Mucosa of rectum (tissue), 2 donors: ENCODE data around the gene FOXK1.
"Not testable (repeated sequence)": the region's sequence is repeated elsewhere in the genome, so short reads cannot be mapped to it uniquely, and the experiment has no call there.

Experiments
- H3K27ac ChIP-seq, 2 donors: one replicate each; pipeline ENCODE4 v1.7.0; 2013; ENCODE audit warnings: inconsistent platforms in 2 of 2, low read depth in 2 of 2, low read length in 2 of 2
- H3K27me3 ChIP-seq, 2 donors: one replicate each; pipeline ENCODE4 v1.7.0; 2013; ENCODE audit warnings: low read length in 2 of 2; ENCODE audit not compliant: control insufficient read depth in 2 of 2, insufficient read depth in 2 of 2
- H3K36me3 ChIP-seq, 2 donors: one replicate each; pipeline ENCODE4 v1.7.0; 2013; ENCODE audit warnings: low read length in 2 of 2; ENCODE audit not compliant: control insufficient read depth in 2 of 2, insufficient read depth in 2 of 2
- H3K4me1 ChIP-seq, 2 donors: one replicate each; pipeline ENCODE4 v1.7.0; 2013; ENCODE audit warnings: low read length in 2 of 2, mild to moderate bottlenecking in 1 of 2; ENCODE audit not compliant: control insufficient read depth in 2 of 2, insufficient read depth in 2 of 2
- H3K4me3 ChIP-seq, 2 donors: one replicate each; pipeline ENCODE4 v1.7.0; 2013; ENCODE audit warnings: low read length in 2 of 2
- H3K9ac ChIP-seq, 2 donors: one replicate each; pipeline ENCODE4 v1.7.0; 2013; ENCODE audit warnings: low read length in 2 of 2, low read depth in 1 of 2, mild to moderate bottlenecking in 1 of 2
- H3K9me3 ChIP-seq, 2 donors: one replicate each; pipeline ENCODE4 v1.7.0; 2013; ENCODE audit warnings: low read length in 2 of 2; ENCODE audit not compliant: control insufficient read depth in 2 of 2
- donor health status: healthy.
- donor health status: Normal muscosa, but diverticular disease.

FOXK1 gene

GRCh38 chr7:4794591-4795350 lies 112.7 kb downstream of the FOXK1 start:
- H3K27ac ChIP-seq = no peak overlapping the region

GRCh38 chr7:4796453-4796852 lies 114.4 kb downstream of the FOXK1 start:
- Histone ChIP-seq H3K27me3 (no peaks in the 10 kb centered on the region), H3K9ac (no peak overlapping the region), H3K36me3 (peaks cover under 1 to 3% of the 10 kb centered on the region in 2 donors), H3K27ac (no peak overlapping the region), H3K4me1 (peaks cover 3 to 5% of the 10 kb centered on the region in 2 donors), H3K4me3 (no peak overlapping the region), H3K9me3 (no peaks in the 10 kb centered on the region)

More at GRCh38 chr7:4794591-4795350, 112.7 kb downstream of the FOXK1 start:
- Histone ChIP-seq H3K9ac (no peak overlapping the region), H3K4me3 (no peak overlapping the region), H3K27me3 (no peaks in the 10 kb centered on the region), H3K36me3 (peaks cover 8 to 11% of the 10 kb centered on the region in 2 donors), H3K9me3 (no peaks in the 10 kb centered on the region), H3K4me1 (peaks cover 3 to 5% of the 10 kb centered on the region in 2 donors)

- Histone ChIP-seq H3K36me3 (no peaks in the 10 kb centered on the region), H3K4me1 (no peaks in the 10 kb centered on the region), H3K9me3 (no peaks in the 10 kb centered on the region), H3K9ac (no peak overlapping the region), H3K27ac (no peak overlapping the region), H3K27me3 (no peaks in the 10 kb centered on the region), H3K4me3 (no peak overlapping the region)
Measured at GRCh38 chr7:4797858-4798705, 116.0 kb downstream of the FOXK1 start.

- Histone ChIP-seq H3K27me3 (no peaks in the 10 kb centered on the region), H3K9me3 (no peaks in the 10 kb centered on the region), H3K4me1 (no peaks in the 10 kb centered on the region), H3K9ac (no peak overlapping the region), H3K27ac (no peak overlapping the region), H3K36me3 (no peaks in the 10 kb centered on the region), H3K4me3 (no peak overlapping the region)
Measured at GRCh38 chr7:4798706-4799235, 116.7 kb downstream of the FOXK1 start.

- no peak overlapping the region for H3K9ac ChIP-seq
- no peaks in the 10 kb centered on the region for H3K9me3 ChIP-seq
Measured at GRCh38 chr7:4799508-4800268, 117.6 kb downstream of the FOXK1 start.

GRCh38 chr7:4800487-4800886 lies 118.4 kb downstream of the FOXK1 start:
- H3K27ac ChIP-seq = no peak overlapping the region
- no peaks in the 10 kb centered on the region for H3K27me3 ChIP-seq
- no peaks in the 10 kb centered on the region for H3K36me3 ChIP-seq
- no peaks in the 10 kb centered on the region for H3K9me3 ChIP-seq
- H3K9ac ChIP-seq = no peak overlapping the region
- H3K4me3 ChIP-seq = no peak overlapping the region
- no peaks in the 10 kb centered on the region for H3K4me1 ChIP-seq

More at GRCh38 chr7:4799508-4800268, 117.6 kb downstream of the FOXK1 start:
- Histone ChIP-seq H3K27ac (no peak overlapping the region), H3K36me3 (no peaks in the 10 kb centered on the region), H3K27me3 (no peaks in the 10 kb centered on the region), H3K4me1 (no peaks in the 10 kb centered on the region), H3K4me3 (no peak overlapping the region)

- H3K36me3 ChIP-seq = no peaks in the 10 kb centered on the region
- H3K9me3 ChIP-seq = no peaks in the 10 kb centered on the region
- H3K27me3 ChIP-seq = no peaks in the 10 kb centered on the region
- H3K4me3 ChIP-seq = no peak overlapping the region
- H3K9ac ChIP-seq = no peak overlapping the region
- H3K4me1 ChIP-seq = no peaks in the 10 kb centered on the region
- H3K27ac ChIP-seq = no peak overlapping the region
Measured at GRCh38 chr7:4800926-4801838, 119.1 kb downstream of the FOXK1 start.

- H3K4me3 ChIP-seq = no peak overlapping the region
- H3K9ac ChIP-seq = no peak overlapping the region
- H3K27me3 ChIP-seq = no peaks in the 10 kb centered on the region
- H3K36me3 ChIP-seq = no peaks in the 10 kb centered on the region
- H3K9me3 ChIP-seq = no peaks in the 10 kb centered on the region
- H3K27ac ChIP-seq = no peak overlapping the region
- H3K4me1 ChIP-seq = no peaks in the 10 kb centered on the region
Measured at GRCh38 chr7:4801839-4802231, 119.7 kb downstream of the FOXK1 start.

GRCh38 chr7:4802577-4802976 lies 120.5 kb downstream of the FOXK1 start:
- not testable (repeated sequence) for H3K9me3 ChIP-seq, H3K9ac ChIP-seq, H3K4me1 ChIP-seq, H3K36me3 ChIP-seq, H3K4me3 ChIP-seq, H3K27ac ChIP-seq, H3K27me3 ChIP-seq
